ENCODE results near the gene C1QTNF6. TPM values are rescaled to one million over a fixed set of nuclear protein-coding genes. Genes with fewer than 3 reads are reported as not detected.
"Not testable (repeated sequence)": the region's sequence is repeated elsewhere in the genome, so short reads cannot be mapped to it uniquely, and the experiment has no call there.

C1QTNF6 gene
- total and polyA plus RNA-seq, 12 donors: 2.2 to 45.7 (median 7.1) TPM

- TF ChIP-seq POLR2A (IDR thresholded peaks at IDR 0.05): no peak
- TF ChIP-seq CTCF (IDR thresholded peaks at IDR 0.05): no peak
- 84 to 92% (median 89%) methylated on average over 14 of the region's 14 CpGs for WGBS, 4 donors
- peak in 4 of 7 donors; percentile 12 to 18 (median 13) for DNase-seq
- intact Hi-C loops (cut with DNase I): no loop called here
- no peak overlapping the region for H3K27ac ChIP-seq
- peaks cover 26 to 45% of the 10 kb centered on the region in 2 donors for H3K4me1 ChIP-seq (replicated peaks in 1 of 2)
- no peaks in the 10 kb centered on the region for H3K27me3 ChIP-seq
- H3K4me3 ChIP-seq: no peak overlapping the region
- H3K9me3 ChIP-seq (replicated peaks in 1 of 3): no peaks in the 10 kb centered on the region
- no peaks in the 10 kb centered on the region for H3K36me3 ChIP-seq (replicated peaks in 1 of 2)
Observed at GRCh38 chr22:37172266-37173245, 15.5 kb downstream of the C1QTNF6 start.

- Histone ChIP-seq H3K27ac (no peak overlapping the region), H3K36me3 (replicated peaks in 1 of 2) (no peaks in the 10 kb centered on the region), H3K4me1 (replicated peaks in 1 of 2) (peaks cover 26 to 42% of the 10 kb centered on the region in 2 donors), H3K4me3 (no peak overlapping the region), H3K27me3 (no peaks in the 10 kb centered on the region), H3K9me3 (replicated peaks in 1 of 3) (no peaks in the 10 kb centered on the region)
- 88 to 93% (median 89%) methylated on average over 5 of the region's 5 CpGs for WGBS, 4 donors
- DNase-seq: no peak
- intact Hi-C loops (cut with DNase I): no loop called here
- TF ChIP-seq POLR2A (IDR thresholded peaks at IDR 0.05) (no peak), CTCF (IDR thresholded peaks at IDR 0.05) (no peak)
Observed at GRCh38 chr22:37171662-37172061, 16.4 kb downstream of the C1QTNF6 start.

GRCh38 chr22:37170689-37171405, 17.2 kb downstream of the C1QTNF6 start:
- whole genome bisulfite sequencing, 4 donors: 89 to 92% (median 90%) methylated on average over 16 of the region's 16 CpGs
- Histone ChIP-seq H3K4me1 (replicated peaks in 1 of 2) (peaks cover 20 to 41% of the 10 kb centered on the region in 2 donors), H3K27ac (peak overlapping the region in 1 of 5 donors; percentile 38)
- H3K36me3 ChIP-seq (replicated peaks in 1 of 2); H3K9me3 ChIP-seq (replicated peaks in 1 of 3); intact Hi-C loops (cut with DNase I); H3K27me3 ChIP-seq; H3K4me3 ChIP-seq: not testable (repeated sequence)
- peak in 2 of 7 donors; percentile 1 to 8 for DNase-seq

GRCh38 chr22:37169947-37170688, 17.9 kb downstream of the C1QTNF6 start:
- 87 to 91% (median 89%) methylated on average over 10 of the region's 10 CpGs for WGBS, 4 donors
- Histone ChIP-seq H3K36me3 (replicated peaks in 1 of 2) (no peaks in the 10 kb centered on the region), H3K9me3 (replicated peaks in 1 of 3) (no peaks in the 10 kb centered on the region), H3K4me3 (no peak overlapping the region), H3K4me1 (replicated peaks in 1 of 2) (peaks cover 16 to 36% of the 10 kb centered on the region in 2 donors), H3K27me3 (no peaks in the 10 kb centered on the region), H3K27ac (peak overlapping the region in 1 of 5 donors; percentile 38)
- TF ChIP-seq POLR2A (IDR thresholded peaks at IDR 0.05) (no peak), CTCF (IDR thresholded peaks at IDR 0.05) (no peak)
- DNase-seq: peak in 4 of 7 donors; percentile 0 to 14 (median 9)
- intact Hi-C loops (cut with DNase I): loop anchor here in 1 of 2 donors (10.0 kb wide), 1 partner anchor 85 kb away; no protein-coding TSS in a partner anchor

Measured in adrenal gland (tissue), 12 donors.